ENCODE data around the gene NCOA1.

- TF ChIP-seq CTCF (IDR thresholded peaks at IDR 0.05) (no peak), POLR2A (IDR thresholded peaks at IDR 0.05) (no peak)
Measured at GRCh38 chr2:24548058-24548457, 57.0 kb downstream of the NCOA1 start.

Data from gastroesophageal sphincter (tissue), 3 donors.